H1 (cell line): ENCODE measurements around the gene SYNPO. TPM values are rescaled to one million over a fixed set of nuclear protein-coding genes. Genes with fewer than 3 reads are reported as not detected.

ENCODE experiments used
- CHD1 ChIP-seq: IDR thresholded peaks from 2 replicates; pipeline ENCODE4 v1.6.1; 2012; ENCODE audit warnings: low read depth, low read length, improper control_type of control experiment
- CHD7 ChIP-seq: fragments of 300-600 bp; sonication (generic); IDR thresholded peaks from 2 replicates; pipeline ENCODE4 v1.7.1; 2012; ENCODE audit warnings: low read length, moderate library complexity, mild to moderate bottlenecking, inconsistent platforms; ENCODE audit not compliant: insufficient replicate concordance
- CTCF ChIP-seq, 3 experiments: IDR thresholded peaks; 1 replicate in 2 of 3; 2 replicates in 1 of 3; pipeline versions ENCODE4 v1.5.1 to v1.6.1; 2011; ENCODE audit warnings: low read length in 3 of 3, mild to moderate bottlenecking in 3 of 3, inconsistent platforms in 2 of 3, low read depth in 1 of 3, moderate library complexity in 1 of 3; ENCODE audit not compliant: insufficient read depth in 1 of 3; ENCODE audit errors: control extremely low read depth in 1 of 3
- HDAC2 ChIP-seq, 2 experiments: fragments of 300-600 bp in 1 of 2; sonication (generic) in 1 of 2; IDR thresholded peaks; 2 replicates each; pipeline ENCODE4 v1.6.1; 2011 to 2012; ENCODE audit warnings: low read depth in 2 of 2, low read length in 2 of 2, mild to moderate bottlenecking in 2 of 2, moderate library complexity in 2 of 2, borderline replicate concordance in 1 of 2, inconsistent platforms in 1 of 2
- KDM4A ChIP-seq: IDR thresholded peaks from one replicate; pipeline ENCODE4 v1.7.1; 2012; ENCODE audit warnings: low read depth, mild to moderate bottlenecking, moderate library complexity, low read length, inconsistent platforms; ENCODE audit not compliant: severe bottlenecking
- MAX ChIP-seq: IDR thresholded peaks from 2 replicates; pipeline ENCODE4 v1.6.1; 2012; ENCODE audit warnings: inconsistent platforms
- NRF1 ChIP-seq: IDR thresholded peaks from 2 replicates; pipeline ENCODE4 v1.6.1; 2011; ENCODE audit warnings: mild to moderate bottlenecking, low read depth, low read length, improper control_type of control experiment
- SP1 ChIP-seq: IDR thresholded peaks from 2 replicates; pipeline ENCODE4 v1.6.1; 2011; ENCODE audit warnings: low read depth, low read length
- TCF12 ChIP-seq: IDR thresholded peaks from 2 replicates; pipeline ENCODE4 v1.6.1; 2011; ENCODE audit warnings: low read depth, mild to moderate bottlenecking, low read length
- polyA plus RNA-seq, 7 experiments: library from polyadenylated mRNA; depleted of rRNA in 3 of 7; stranded (reverse) in 5 of 7; unstranded in 2 of 7; fragments of >200 nt in 5 of 7; fragments of 200-250 nt in 2 of 7; gene quantifications; 1 replicate in 5 of 7; 2 replicates in 1 of 7; 4 replicates in 1 of 7; pipeline versions ENCODE4 v1.2.1 to v1.2.3, GENCODE V29; 2011 to 2013; ENCODE audit warnings: missing spikeins in 2 of 7, mixed read lengths in 2 of 7
- total RNA-seq: library from RNA; stranded (reverse); fragmentation: NEBNext Ultra II Directional; extraction: Animal tissue kit (Norgen Biotek cat#: 25700); gene quantifications from 2 replicates; pipeline ENCODE4 v1.2.1, GENCODE V29; 2021

SYNPO gene
- total and polyA plus RNA-seq, 2 of the 8 experiments (the other 6 are each of a cell fraction or from before 2014, with no cell fraction given): 2.3 TPM

- TF ChIP-seq CHD7 (no peak), CHD1 (no peak), MAX (no peak), CTCF (IDR thresholded peaks at IDR 0.05; ENCODE audit: control extremely low read depth in 1 of 3, insufficient read depth in 1 of 3, low read depth in 1 of 3, low read length in 3 of 3) (no peak), TCF12 (no peak), KDM4A (no peak), NRF1 (no peak), SP1 (no peak), HDAC2 (IDR thresholded peaks at IDR 0.05; ENCODE audit: borderline replicate concordance in 1 of 2, low read depth in 2 of 2, low read length in 2 of 2) (no peak)
These were observed 41.6 kb upstream of the SYNPO start (continued) for GRCh38 chr5:150598821-150599273.
